NCI-H1436 (cell line): Measurements from ENCODE around the gene MAPK9.
"Not testable (repeated sequence)": the region's sequence is repeated elsewhere in the genome, so short reads cannot be mapped to it uniquely, and the experiment has no call there.

Experiments used
- DNase-seq: peaks from one replicate; lab custom pipeline; 2025; lab: John Stamatoyannopoulos, UW

MAPK9 gene

DNA sequence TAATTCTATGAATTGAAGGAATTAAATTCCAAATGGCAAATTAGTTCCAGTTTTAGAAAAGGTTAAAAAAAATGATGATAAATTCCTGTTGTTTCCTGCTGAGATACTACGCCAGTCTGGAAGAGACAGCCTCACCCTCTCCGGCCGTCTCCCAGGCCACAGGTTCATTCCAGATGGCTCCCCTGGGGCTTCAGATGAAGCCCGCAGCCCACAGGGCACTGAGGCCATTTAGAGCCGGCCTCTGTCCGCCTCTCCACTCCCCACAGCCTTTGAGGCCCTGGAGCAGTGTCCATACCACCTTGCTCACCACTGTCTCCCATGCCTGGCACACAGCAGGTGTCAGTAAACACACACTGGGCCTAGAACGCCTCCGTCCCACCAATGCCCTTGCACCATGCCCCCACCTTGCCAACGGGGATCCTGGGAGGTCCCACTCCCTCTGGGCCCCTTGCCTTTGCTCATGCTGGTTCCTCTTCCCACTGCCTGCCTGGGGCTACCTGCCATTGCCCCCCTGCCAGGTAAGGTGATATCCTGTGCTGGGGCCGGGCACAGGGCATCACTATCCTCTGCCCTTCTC lies 35.2 kb upstream of the MAPK9 start:
- DNase-seq, result no peak

DNA sequence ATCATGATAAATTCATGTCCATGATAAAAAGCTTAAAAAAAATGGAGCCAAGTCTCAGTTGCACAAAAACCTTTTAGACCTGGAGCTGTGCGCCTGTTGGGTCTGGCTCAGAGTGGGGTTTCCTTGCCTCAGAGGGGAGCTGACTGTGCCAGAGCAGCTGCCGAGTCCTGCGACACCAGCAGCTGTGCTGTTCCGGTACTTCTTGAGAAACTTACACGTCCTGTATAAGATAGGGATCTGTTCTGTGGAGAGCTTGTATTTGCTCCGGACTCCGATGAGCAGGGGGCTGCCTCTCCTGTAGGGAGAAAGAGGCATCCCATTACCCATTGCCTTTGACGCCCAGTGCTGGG lies 32.7 kb upstream of the MAPK9 start:
- DNase-seq, result no peak

DNA sequence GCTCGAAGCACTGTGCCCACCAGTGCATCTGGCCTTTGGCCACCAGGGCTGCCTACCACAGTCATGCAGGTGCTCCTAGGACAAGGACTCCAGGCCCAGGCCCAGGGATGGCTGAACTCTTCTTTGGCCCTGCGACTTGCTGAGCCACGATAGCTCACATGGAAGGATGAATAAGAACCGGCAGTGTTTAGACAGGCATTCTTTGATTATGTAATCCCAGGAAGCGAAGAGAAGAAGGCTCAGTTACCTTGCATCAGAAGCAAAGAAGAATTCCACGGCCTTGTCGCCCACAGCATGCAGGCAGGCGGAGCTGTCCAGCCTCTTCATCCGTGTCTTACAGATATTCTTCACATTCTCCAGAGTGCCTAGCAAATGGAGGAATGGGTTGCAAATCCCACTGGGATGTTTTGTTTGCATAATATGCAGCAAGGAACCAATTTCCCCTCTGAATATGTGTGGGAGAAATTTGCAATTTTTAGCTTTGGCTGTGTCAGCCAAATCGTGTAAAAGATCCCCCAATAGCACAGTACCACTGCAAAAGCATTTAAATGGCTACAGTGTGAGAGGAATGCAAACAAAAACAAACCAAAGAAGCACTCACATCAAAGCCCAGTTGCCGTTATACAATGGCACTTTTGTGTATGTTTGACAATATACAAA lies 32.2 kb upstream of the MAPK9 start:
- no peak for DNase-seq

DNA sequence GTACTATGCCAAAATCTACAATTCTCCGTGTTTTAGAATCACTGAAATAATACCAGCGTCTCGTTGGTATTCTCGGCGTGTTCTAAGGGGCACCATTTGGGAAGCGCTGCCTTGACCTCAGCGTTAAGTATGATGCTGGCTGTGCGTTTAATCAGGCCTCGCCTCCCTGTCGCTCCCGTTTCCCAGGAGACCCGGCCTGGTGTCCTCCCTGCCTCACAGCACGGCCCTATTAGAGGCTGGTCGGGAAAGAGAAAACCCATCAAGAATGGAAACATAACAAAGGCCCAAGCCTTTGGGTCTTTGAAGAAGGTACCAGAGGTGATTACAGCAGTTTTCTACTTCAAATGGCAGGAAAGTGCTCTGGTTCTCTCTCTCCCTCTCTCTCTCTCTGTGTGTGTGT lies 31.3 kb upstream of the MAPK9 start:
- no peak for DNase-seq

DNA sequence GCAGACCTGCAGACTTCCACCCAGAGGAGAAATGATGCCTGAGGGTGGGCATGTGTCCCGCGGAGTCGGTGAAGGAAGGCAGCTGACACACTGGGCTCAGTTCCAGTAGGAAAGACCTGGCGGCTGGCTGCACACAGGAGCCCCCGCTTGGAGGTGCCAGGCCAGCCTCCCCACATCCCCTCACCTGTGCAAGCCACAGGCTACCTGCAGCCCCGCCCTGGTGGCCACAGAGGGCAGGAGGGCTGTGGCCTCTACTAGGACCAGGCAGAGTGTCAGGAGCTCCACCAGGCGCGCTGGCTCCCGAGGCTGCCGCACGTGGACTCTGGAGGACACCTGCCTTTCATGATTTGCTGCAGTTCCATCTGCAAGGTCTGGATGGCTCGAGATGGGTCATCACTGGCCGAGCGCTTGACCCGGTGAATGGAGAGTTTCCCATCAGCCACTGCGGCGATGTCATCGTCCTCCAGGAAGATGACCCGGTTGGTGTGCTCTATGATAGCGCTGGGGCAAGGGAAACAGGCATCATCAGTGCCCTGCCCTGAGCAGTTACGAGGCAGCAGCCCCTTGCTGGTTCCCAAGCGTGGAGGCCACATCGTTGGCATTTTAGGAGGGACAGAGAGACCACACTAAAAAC lies 26.7 kb upstream of the MAPK9 start:
- no peak for DNase-seq

DNA sequence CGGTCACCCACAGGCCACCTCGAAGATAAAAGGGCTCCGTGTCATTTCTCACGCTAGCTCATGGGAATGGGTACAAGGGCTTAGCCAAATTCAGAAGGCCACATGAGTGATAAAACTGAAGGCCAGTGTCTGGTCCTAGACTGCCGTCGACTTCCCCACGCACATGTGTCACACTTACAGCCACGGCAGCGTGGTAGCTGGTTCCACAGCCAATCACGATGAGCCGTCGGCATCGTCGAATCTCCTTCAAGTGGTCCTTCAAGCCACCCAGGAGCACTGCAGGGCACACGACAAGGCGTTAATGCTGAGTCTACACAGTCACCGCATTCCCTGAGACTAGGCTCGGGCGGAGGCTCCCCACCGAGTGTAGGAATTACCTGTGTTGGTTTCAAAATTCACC lies 24.7 kb upstream of the MAPK9 start:
- no peak for DNase-seq

DNA sequence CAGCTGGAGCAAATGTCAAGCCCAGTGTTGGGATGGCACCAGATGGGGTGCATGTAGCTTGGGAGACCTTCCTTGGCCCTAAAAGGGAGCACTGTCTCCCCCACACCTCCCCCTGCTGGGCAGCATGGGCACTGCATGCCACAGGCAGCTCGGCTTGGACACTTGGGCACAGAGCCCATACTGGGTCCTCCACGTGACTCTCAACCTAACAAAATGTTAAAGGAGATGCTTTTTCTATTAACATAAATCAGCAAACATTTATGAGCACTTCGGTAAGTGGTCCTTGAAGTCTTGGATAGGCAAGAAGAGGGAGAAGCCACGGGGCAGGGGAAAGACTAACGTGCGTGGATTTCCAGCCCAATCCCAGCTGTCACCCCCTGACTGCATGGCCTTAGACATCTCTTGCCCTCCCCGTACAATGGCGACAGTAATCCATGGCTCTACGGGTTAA lies 23.9 kb upstream of the MAPK9 start:
- DNase-seq, result no peak

DNA sequence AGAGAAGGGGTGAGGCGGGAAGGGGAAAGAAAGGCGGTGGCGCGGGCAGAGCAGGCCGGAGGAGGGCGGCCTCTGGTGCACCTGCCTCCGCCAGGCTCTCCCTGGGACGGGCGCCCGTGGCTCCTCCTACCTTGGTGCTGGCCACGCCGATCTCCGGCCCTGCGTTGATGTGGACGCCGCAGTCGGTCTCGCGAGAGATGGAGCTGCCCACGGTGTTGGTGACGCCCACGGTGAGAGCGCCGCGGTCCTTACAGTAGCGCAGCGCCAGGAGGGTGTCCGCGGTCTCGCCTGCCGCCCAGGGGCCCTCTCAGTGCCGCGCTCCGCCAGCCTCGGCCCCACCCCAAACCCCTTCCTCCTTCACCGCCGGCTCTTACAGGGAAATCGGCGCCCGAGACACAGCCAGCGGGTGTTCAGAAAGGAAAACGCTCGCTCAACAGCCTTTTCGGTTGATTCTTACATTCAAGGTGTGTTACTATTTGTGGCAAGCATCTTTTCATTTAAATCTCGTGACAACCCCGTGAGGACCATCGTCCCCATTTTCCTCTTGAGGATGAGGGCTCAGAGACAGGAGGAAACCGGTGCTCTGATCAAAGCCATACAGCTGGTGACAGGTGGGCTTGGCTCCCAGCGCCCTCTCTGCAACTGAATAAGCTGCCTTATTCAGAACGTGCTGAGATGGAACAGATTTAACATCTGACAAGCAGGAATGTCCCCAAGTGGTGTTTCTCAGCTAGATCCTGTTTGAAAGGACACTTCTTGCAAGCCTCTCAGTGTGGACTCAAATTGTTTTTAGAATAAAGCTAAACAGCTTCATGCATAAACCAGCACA lies 22.0 kb upstream of the MAPK9 start:
- DNase-seq, result no peak

DNA sequence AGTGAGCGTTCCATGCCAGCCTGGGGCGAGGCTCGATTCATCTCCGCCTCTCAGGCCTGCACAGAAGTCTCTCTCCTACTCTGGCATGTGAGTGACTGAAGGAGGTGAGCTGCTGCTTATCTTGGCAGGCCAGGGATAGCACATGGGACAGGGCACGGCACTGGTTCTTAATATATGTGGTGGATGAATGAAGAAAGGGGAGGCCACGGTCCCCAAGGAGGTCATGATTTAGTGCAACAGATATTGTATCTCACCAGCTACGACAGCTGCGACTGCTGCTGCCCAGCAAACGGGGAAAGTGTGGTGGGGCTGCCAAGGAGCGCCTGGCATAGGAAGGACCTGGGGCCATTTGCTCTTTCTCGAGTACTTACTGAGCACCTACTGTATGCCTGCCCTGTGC lies 19.3 kb upstream of the MAPK9 start:
- DNase-seq, result no peak

DNA sequence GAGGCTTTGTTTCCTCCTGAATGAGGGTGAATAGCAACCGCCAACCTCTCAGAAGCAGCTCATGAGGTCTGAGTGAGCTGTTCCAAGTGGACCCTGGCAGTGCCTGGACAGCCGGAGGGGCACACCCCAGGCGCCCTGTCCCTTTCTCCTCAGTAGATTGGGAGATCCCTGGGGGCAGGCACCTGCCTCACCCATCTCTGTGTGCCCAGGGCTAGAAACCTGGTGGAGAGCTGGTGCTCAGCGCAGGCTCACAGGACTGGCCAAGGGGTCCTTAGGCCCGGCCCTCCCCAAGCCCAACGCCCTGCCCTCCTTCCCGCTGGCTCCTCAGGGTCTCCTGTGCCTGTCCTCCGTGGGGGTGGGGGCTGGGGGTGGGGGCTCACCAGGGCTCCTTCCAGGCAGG lies 14.9 kb upstream of the MAPK9 start:
- no peak for DNase-seq

DNA sequence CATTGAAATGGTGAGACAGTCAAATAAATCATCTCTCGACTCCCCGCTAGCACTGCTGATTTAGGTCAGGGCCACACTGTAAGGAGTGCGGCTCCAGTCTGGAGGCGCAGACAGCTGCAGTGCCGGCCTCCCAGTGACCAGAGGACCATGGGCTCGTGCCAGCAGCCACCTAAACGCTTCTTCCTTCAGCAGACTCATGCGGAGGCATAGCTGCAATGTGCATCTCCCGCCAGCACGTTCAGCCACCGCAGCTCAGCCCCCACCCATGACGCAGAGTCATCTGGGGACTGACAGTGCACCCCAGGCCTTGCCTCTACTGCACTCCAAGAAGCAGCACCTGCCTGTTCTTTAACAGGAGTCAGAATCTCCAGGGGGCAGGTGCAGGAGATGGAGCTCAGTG lies 13.6 kb upstream of the MAPK9 start:
- DNase-seq, result no peak

DNA sequence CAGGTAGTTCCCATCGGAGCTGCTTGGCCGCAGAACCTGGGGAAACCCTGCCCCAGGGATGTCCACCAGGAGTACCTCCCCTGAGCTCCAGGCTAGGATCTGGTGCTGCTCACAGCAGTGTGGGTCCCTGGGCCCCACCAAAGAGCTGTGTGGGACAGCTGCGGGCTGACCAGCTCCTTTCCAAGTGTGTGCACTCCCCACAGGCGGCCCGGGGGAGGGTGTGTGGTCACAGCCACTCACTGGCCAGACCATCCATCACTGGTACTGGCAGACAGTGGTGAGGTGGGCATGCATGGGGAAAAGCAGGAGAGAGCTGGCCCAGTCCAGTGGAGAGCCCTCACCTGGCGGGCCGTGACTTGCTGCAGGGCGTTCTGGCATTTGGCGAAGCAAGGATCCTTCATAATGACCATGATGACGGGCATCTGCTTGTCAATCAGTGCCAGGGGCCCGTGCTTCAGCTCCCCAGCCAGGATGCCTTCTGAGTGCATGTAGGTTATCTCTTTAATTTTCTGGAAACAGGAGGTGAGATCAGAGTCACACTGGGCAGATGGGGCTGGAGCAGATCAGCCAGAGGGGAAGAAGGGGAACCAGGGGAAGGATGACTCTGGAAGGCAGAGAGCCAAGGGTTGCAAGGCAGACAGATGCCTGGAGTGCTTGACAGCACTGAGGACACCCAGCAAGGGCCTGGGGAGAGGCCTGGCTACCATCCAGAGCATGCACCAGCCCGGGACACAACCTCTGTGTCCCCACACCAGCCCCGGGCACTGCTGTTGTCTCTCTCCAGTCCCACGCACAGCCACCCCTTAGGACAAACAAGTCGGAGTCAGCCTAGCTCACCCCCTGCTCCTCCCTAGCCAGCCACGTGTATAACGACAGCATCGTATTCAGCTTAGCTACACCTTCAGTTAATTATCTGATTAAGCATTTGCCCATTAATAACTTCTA lies 12.8 kb upstream of the MAPK9 start:
- DNase-seq, result no peak

DNA sequence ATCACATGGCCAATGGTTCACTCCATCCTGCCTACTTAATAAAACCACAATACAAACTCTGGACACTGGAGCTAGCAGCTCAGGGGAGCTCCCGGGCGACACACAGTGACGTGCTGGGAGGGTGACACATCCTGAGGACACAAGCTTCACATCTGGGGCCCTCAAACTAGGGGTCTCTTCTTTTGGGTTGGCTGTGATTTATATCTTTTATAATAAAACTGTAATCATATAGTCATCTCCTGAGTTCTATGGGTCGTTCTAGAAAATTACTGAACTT lies 12.1 kb upstream of the MAPK9 start:
- DNase-seq, result no peak

DNA sequence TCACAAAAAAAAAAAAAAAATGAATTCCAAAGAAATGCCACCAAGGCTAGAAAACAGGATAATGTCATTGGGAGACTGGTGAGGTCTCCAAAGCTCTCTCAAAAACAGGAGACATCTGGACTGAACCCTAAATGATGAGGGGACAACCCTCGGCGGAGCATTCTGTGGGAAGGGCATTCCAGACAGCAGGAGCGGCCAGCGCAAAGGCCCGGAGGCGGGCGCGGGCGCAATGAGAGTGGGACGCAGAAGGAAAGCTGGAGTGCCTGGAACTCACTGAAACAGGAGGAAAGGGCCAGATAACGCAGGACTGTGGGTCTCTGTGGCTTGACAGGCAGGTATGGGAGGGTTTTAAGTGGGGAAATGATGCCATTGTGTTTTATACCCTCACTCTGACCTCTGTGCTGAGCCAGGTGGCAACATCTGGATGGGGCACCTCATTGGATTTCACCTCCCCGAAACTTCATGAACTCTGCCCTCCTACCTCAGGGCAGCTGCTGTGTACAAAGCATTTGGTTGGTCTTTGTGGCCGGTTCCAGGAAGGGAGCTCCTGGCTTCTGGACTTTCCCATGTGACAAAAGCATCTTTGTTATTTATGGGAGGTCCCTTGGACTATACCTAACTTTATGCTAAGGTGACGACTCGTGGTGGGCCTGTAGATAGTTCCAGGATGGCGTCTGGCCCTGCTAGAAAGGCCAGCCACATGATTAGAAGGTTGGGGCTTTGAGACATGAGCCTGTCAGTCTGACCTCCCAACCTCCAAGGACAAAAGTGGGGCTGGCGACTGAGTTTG lies 11.5 kb upstream of the MAPK9 start:
- no peak for DNase-seq

DNA sequence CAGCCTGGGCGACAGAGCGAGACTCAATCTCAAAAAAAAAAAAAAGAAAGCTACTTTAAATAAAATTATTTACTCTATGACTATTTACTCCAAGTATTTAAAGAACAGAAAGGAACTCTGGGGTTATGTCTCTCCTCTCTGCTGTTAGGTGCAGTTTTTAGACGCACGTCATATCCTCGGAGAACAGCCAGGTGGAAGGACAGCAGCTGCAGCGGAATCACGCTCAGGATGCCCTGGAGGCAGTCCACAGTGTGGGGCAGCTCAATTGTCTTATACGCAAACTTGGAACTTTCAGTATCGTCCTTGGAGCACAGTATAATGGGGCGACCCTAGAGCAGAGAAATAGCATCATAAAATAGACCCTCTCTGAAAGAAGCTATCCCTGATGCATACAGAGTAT lies 10.4 kb upstream of the MAPK9 start:
- no peak for DNase-seq

DNA sequence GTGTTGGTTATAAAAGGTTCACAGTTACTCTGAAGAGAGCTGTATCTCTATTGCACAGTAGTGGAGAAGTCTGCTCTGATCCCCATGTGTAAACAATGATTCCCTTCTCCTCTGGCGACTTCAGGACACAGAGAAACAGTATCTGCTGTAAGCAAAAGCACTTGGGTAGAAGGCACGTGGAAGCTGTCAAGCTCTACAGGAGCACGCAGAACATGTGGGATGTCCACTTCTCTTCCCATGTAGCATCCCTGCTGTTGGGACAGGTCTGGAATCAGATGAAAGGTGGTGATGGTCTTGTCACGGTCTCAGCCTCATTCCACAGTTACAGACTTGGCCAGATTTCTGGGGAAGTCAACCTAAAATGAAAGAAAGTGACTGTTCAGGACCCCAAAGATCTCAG lies 9.4 kb upstream of the MAPK9 start:
- no peak for DNase-seq

DNA sequence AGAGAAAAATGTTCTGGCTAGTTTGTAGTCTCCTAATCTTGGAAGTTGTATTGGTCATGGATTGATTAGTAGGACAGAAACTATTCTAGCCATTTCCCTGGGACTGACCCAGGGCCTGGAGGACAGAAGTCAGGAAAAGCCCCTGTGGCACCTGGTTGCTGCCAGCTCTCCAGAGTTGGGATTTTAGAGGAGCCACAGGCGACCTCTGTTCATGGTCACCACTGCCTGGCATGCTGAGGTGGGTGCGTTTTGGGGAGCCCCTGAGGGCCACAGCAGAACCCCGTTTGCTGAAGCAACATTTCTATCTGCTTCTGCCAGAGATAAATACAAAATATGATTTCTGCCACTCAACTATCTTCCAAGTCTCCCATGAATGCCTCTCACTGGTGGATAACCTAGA lies 7.6 kb upstream of the MAPK9 start:
- DNase-seq, result no peak

DNA sequence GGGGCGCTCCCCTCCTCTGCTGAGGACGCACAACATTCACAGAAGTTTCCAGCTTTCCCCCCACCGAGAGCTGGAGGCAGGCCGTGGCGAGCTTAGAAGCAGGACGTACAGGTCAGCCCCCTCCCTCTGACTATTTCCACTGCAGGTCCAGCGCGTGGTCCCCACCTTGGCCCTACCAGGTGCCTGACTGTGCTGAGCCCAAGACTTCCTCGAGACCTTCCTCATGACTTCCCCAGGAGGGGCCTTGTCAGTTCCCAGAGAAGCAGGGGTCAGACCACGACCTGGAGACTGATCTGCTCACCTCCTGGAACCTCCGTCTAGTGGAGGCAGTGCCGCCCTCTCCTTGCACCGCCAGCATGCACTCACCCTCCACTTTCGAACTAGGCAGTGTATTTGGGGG lies 7.1 kb upstream of the MAPK9 start:
- not testable (repeated sequence) for DNase-seq

DNA sequence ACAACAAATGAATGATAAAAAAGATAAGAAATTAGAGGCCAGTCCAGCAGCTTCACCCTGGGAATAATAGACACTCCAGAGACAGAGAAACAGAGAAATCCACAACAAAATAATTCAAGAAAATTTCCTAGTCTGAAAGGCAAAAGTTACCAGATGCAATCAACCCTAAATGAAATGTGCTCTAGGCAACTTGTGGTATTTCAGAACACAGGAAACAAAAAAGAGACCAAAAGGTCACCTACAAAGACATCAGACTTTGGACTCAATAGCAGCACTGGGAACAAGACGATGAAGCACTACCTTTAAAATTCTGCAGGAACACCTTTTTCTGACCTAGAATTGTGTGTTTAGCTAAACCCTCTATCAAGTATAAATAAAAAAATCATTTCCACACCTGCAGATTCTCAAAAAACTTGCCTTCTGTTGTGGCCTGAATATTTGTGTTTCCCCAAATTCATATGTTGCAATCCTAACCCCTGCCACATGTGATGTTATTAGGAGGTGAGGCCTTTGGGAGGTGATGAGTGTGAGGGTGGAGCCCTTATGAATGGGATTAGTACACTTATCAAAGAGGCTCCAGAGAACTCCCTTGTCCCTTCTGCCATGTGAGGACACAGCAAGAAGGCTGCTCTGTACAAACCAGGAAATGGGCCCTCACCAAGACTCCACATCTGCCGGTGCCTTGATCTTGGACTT lies 5.9 kb upstream of the MAPK9 start:
- DNase-seq, result no peak

DNA sequence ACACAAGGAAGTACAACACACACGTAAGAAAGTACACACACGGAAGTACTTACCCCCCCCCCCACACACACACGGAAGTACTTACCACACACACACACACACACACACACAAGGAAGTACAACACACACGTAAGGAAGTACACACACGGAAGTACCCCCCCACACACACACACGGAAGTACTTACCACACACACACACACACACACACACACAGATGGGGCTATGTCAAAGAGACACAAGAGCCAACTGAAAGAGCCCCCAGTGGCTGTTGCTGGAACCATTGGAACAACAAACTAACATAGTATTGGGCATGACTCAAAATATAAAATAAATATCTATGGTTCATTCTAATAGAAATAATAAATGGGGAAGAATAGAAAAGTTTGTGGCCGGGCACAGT lies 4.9 kb upstream of the MAPK9 start:
- no peak for DNase-seq
